AG04450 (cell line): ENCODE measurements around the gene TUBGCP2. TPM values are rescaled to one million over a fixed set of nuclear protein-coding genes. Genes with fewer than 3 reads are reported as not detected.

Source experiments
- CTCF ChIA-PET: fragments of 300-600, 350-600 bp; formaldehyde crosslinking; extraction: SDS; loops from one replicate; lab custom pipeline; 2022; ENCODE audit warnings: antibody characterized with exemption, inconsistent platforms; lab: Charles Lee
- POLR2A ChIA-PET: fragments of 350-600 bp; formaldehyde crosslinking; extraction: SDS; loops from one replicate; lab custom pipeline; 2021; ENCODE audit warnings: antibody characterized with exemption, inconsistent platforms; lab: Yijun Ruan, JAX
- DNase-seq: peaks from one replicate; pipeline ENCODE4 v3.0.0-alpha.2; 2011; ENCODE audit warnings: low read depth, low spot score
- H3K27ac ChIP-seq: one replicate; pipeline ENCODE4 v1.5.1; 2012; ENCODE audit warnings: low read depth, low read length, control low read depth
- H3K27me3 ChIP-seq: one replicate; pipeline ENCODE4 v1.6.0; 2012; ENCODE audit warnings: low read length; ENCODE audit not compliant: control insufficient read depth, insufficient read depth
- H3K4me3 ChIP-seq: 2 replicates; pipeline ENCODE4 v1.5.1; 2011; ENCODE audit warnings: mild to moderate bottlenecking, low read depth, low read length, control low read depth
- H3K9me3 ChIP-seq: 2 replicates; pipeline ENCODE4 v1.5.1; 2012; ENCODE audit warnings: low read length; ENCODE audit not compliant: control insufficient read depth, insufficient read depth
- CTCF ChIP-seq: IDR thresholded peaks from 2 replicates; pipeline ENCODE4 v1.5.1; 2011; ENCODE audit warnings: low read depth, low read length, control low read depth, inconsistent platforms
- polyA plus RNA-seq: library from polyadenylated mRNA; depleted of rRNA; stranded (reverse); fragments of >200 nt; gene quantifications from 2 replicates; pipeline ENCODE4 v1.2.3, GENCODE V29; 2011

The TUBGCP2 gene
- polyA plus RNA-seq, 1 experiment: 40.0 TPM

- CTCF ChIA-PET: interaction anchor here (1.6 kb wide), 1 partner anchor 11 kb away, joined by 8 read pairs; no protein-coding TSS in a partner anchor
- H3K9me3 ChIP-seq: peaks cover 14% of the 10 kb centered on the region
- POLR2A ChIA-PET: no interaction called here
Observed at GRCh38 chr10:133318494-133319127, 9.9 kb upstream of the TUBGCP2 start.

GRCh38 chr10:133316732-133317131 lies 8.1 kb upstream of the TUBGCP2 start:
- no peak overlapping the region for H3K4me3 ChIP-seq
- H3K27me3 ChIP-seq: peaks cover 2% of the 10 kb centered on the region
- ChIA-PET POLR2A (no interaction called here), CTCF (interaction anchor here (0.9 kb wide), 1 partner anchor 13 kb away, joined by 7 read pairs; no protein-coding TSS in a partner anchor)
- DNase-seq: no peak
- TF ChIP-seq CTCF: no peak
- no peak overlapping the region for H3K27ac ChIP-seq
- H3K9me3 ChIP-seq: peaks cover 14% of the 10 kb centered on the region

More at GRCh38 chr10:133318494-133319127, 9.9 kb upstream of the TUBGCP2 start:
- peak overlapping the region; percentile 55 for H3K4me3 ChIP-seq
- H3K27me3 ChIP-seq: peaks cover 2% of the 10 kb centered on the region
- TF ChIP-seq CTCF: peak; percentile 79
- no peak overlapping the region for H3K27ac ChIP-seq
- no peak for DNase-seq

- Histone ChIP-seq H3K27ac (no peak overlapping the region), H3K27me3 (peaks cover 2% of the 10 kb centered on the region), H3K9me3 (peaks cover 14% of the 10 kb centered on the region), H3K4me3 (no peak overlapping the region)
- no peak for DNase-seq
- TF ChIP-seq CTCF: no peak
- ChIA-PET CTCF (interaction anchor here (0.9 kb wide), 1 partner anchor 13 kb away, joined by 7 read pairs; no protein-coding TSS in a partner anchor), POLR2A (no interaction called here)
Observed at GRCh38 chr10:133316266-133316665, 7.6 kb upstream of the TUBGCP2 start.

GRCh38 chr10:133315847-133316246 lies 7.2 kb upstream of the TUBGCP2 start:
- DNase-seq: no peak
- CTCF ChIA-PET: interaction anchor here (0.9 kb wide), 1 partner anchor 14 kb away, joined by 7 read pairs; no protein-coding TSS in a partner anchor
- Histone ChIP-seq H3K27me3 (no peaks in the 10 kb centered on the region), H3K4me3 (no peak overlapping the region), H3K27ac (no peak overlapping the region), H3K9me3 (peaks cover 11% of the 10 kb centered on the region)
- POLR2A ChIA-PET: no interaction called here
- TF ChIP-seq CTCF: no peak

- peaks cover 7% of the 10 kb centered on the region for H3K9me3 ChIP-seq
- no peak for DNase-seq
- ChIA-PET CTCF (interaction anchor here (0.7 to 1.9 kb wide), 3 partner anchors 9 to 28 kb away, joined by 3 to 15 read pairs (median 3); no protein-coding TSS in a partner anchor), POLR2A (no interaction called here)
- H3K27me3 ChIP-seq: no peaks in the 10 kb centered on the region
- no peak overlapping the region for H3K4me3 ChIP-seq
- TF ChIP-seq CTCF: no peak
- no peak overlapping the region for H3K27ac ChIP-seq
Observed at GRCh38 chr10:133314911-133315310, 6.2 kb upstream of the TUBGCP2 start.
